ENCODE results near the gene KCNMA1.

The KCNMA1 gene

GRCh38 chr10:77049896-77050295 is 587.7 kb downstream of the KCNMA1 start:
- no peak for DNase-seq

- no peak for DNase-seq
Observed at GRCh38 chr10:77049146-77049545, 588.5 kb downstream of the KCNMA1 start.

- no peak for DNase-seq
Observed at GRCh38 chr10:77045085-77045484, 592.5 kb downstream of the KCNMA1 start.

GRCh38 chr10:77043420-77043763 is 594.2 kb downstream of the KCNMA1 start:
- DNase-seq = no peak

- no peak for DNase-seq
Observed at GRCh38 chr10:77042706-77043419, 594.7 kb downstream of the KCNMA1 start.

- no peak for DNase-seq
Observed at GRCh38 chr10:77041636-77042258, 595.9 kb downstream of the KCNMA1 start.

GRCh38 chr10:77038407-77038806 is 599.2 kb downstream of the KCNMA1 start:
- DNase-seq = no peak

GRCh38 chr10:77037735-77038403 is 599.7 kb downstream of the KCNMA1 start:
- peak; percentile 34 for DNase-seq

GRCh38 chr10:77036993-77037734 is 600.4 kb downstream of the KCNMA1 start:
- DNase-seq = peak; percentile 19

GRCh38 chr10:77036276-77036675 is 601.3 kb downstream of the KCNMA1 start:
- DNase-seq = no peak

- no peak for DNase-seq
Observed at GRCh38 chr10:77034795-77035194, 602.8 kb downstream of the KCNMA1 start.

GRCh38 chr10:77034240-77034639 is 603.4 kb downstream of the KCNMA1 start:
- DNase-seq = no peak

- no peak for DNase-seq
Observed at GRCh38 chr10:77032188-77032570, 605.4 kb downstream of the KCNMA1 start.

GRCh38 chr10:77031531-77032187 is 605.9 kb downstream of the KCNMA1 start:
- DNase-seq = no peak

GRCh38 chr10:77030974-77031373 is 606.6 kb downstream of the KCNMA1 start:
- no peak for DNase-seq

GRCh38 chr10:77029777-77030717 is 607.6 kb downstream of the KCNMA1 start:
- no peak for DNase-seq

- DNase-seq = no peak
Observed at GRCh38 chr10:77028042-77028441, 609.6 kb downstream of the KCNMA1 start.

- DNase-seq = no peak
Observed at GRCh38 chr10:77027576-77027975, 610.0 kb downstream of the KCNMA1 start.

GRCh38 chr10:77027141-77027540 is 610.5 kb downstream of the KCNMA1 start:
- DNase-seq = peak; percentile 85

GRCh38 chr10:77026148-77026547 is 611.5 kb downstream of the KCNMA1 start:
- no peak for DNase-seq

GRCh38 chr10:77024461-77024860 is 613.1 kb downstream of the KCNMA1 start:
- DNase-seq = no peak

- no peak for DNase-seq
Observed at GRCh38 chr10:77023396-77023795, 614.2 kb downstream of the KCNMA1 start.

Measured in NCI-H526 treated with DMSO at 0.1 percent for 48 hours (cell line).